Testis (tissue), 2 donors: ENCODE measurements around the gene DDR1.

Experiments
- CTCF ChIP-seq, 3 experiments: fragments of 450-650 bp in 2 of 3; fragments of 200-600 bp in 1 of 3; sonication (generic) in 1 of 3; IDR thresholded peaks; one replicate each; pipeline ENCODE4 v1.5.1; 2016 to 2019; ENCODE audit warnings: antibody characterized with exemption in 3 of 3, mild to moderate bottlenecking in 2 of 3, moderate library complexity in 1 of 3
- POLR2A ChIP-seq: fragments of 450-650 bp; IDR thresholded peaks from one replicate; pipeline ENCODE4 v1.6.1; 2017; ENCODE audit warnings: antibody characterized with exemption, mild to moderate bottlenecking, moderate library complexity

- no peak for TF ChIP-seq CTCF (IDR thresholded peaks at IDR 0.05)
- no peak for TF ChIP-seq POLR2A
Observed at GRCh38 chr6:30917041-30917440, 32.7 kb downstream of the DDR1 start.
